GM19452 (cell line): ENCODE measurements around the gene PPP1R16B.

ENCODE experiments used
- ATAC-seq: cut with Tn5 transposase; IDR thresholded peaks from one replicate; pipeline ENCODE4 v1.9.1; 2021; ENCODE audit not compliant: unreplicated experiment

The PPP1R16B gene

DNA sequence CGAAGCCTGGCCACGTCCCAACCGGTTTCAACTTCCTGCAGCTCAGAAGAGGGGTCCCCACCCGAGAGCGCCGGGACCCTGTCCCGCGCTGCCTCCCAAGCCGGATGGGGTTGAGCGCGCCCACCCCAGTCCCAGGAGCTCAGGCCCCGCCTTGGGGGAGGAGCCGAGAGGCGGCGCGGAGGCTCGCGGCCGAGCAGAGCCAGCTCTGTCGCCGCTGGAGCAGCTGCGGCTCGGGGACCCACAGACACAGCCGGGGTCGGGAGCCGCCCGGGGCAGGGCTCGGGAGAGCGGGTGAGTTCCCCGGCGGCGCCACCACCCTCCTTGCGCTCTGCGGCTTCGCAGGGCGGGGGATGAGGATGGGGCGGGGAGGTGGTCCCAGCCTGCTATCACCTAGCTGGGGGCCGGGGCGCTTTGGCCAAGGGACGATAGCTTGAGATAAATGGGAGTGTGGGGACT, at the start of gene PPP1R16B:
Gene PPP1R16B, plus strand, starts transcription at position 196 of the 456 bp plus-strand sequence. CDS start 30,229 bp downstream, outside the sequence.
- peak; percentile 53 for ATAC-seq

DNA sequence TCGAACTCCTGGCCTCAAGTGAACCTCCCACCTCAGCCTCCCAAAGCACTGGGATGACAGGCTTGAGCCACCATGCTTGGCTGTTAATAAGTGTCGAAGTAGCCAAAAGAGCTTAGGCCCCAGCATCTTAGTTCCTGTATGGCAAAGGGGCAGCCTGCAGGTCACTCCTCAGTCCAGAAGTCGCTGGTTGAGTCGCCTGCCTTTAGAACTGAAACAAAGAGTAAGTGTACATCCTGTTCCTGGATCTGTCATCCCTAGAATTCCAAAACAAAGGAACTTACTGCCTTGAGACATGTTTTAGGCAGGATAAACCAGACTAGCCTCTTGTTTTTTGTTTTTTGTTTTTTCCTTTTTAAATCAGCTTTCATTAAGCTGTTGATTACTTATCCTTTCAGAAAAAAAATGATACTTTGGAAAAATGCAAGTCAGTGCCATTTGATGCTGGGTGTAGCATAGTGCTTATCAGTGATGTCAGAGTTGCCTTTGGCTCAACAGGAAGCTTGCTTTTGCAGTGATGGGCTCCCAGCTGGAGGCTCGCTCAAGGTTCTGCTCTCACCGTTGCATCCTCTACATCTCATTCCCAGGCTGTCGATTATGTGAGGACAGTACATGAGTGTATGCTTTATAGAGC, 48.2 kb upstream of the PPP1R16B start:
- no peak for ATAC-seq

DNA sequence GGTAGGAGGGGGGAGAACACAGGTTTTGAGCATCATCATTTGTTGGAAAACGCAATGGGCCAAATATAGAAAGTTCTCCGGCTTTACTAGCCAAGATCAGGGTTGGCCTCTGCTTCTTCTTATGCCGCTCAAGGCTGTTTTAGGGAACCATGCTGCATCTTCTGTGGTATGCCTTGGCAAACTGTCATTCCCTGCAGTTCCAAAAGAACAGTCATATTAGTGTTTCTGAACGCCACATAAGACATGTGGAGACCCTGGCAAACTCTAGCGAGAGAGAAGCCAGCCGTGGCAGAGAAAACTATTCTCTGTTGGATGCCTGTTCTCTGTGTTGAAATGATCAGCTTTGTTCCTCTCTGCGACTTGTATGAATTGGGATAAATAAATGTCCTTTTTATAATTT, 46.4 kb upstream of the PPP1R16B start:
- no peak for ATAC-seq

DNA sequence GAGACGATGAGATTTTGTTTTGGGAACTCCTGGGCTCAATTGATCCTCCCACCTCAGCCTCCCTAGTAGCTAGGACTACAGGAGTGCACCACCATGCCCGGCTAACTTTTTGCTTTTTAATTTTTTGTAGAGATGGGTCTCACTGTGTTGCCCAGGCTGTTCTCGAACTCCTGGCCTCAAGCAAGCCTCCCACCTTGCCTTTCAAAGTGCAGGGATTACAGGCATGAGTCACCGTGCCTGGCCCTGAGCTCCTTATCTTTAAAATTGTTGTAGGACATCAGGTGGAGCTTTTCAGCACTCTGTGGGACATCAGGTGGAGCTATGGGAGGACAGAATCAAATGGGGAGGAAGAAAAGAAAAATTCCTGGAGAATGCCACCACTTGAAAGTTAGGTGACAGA, 44.5 kb upstream of the PPP1R16B start:
- no peak for ATAC-seq

DNA sequence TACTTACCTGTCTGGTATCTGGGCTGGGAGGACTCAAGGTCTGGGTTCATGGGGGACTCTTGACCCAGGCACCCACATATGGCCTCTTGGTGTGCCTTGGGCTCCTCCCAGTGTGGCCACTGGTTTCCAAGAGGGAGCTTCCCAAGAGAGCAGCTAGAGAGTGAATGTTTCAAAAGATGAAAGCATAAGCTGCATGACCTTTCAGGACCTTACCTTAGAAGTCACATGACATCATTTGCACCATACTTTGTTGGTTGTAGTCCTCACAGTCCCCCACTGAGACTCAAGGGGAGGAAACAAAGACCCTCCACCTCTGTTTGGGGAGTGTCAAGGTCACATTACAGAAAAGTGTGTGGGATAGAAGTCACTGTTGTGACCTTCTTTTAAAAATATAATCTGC, 43.3 kb upstream of the PPP1R16B start:
- ATAC-seq: no peak

DNA sequence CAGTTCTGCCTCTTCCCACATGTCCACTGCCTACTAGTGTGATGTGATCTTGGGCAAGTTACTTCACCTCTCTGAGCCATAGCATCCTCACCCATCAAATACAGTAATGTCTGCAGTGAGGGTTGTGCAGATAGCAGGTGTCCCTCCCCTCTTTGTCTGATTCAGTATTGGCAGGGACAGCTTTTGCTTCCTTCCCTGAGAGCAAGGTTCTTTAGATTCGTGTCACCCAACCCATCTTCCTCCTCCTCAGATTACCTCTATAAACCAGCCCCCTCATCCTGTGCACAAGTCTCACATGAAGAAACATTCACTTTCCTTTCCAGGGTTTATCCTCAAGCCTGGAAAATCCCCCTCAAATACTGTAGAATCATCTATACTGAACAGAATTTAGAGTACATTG, 41.9 kb upstream of the PPP1R16B start:
- no peak for ATAC-seq

DNA sequence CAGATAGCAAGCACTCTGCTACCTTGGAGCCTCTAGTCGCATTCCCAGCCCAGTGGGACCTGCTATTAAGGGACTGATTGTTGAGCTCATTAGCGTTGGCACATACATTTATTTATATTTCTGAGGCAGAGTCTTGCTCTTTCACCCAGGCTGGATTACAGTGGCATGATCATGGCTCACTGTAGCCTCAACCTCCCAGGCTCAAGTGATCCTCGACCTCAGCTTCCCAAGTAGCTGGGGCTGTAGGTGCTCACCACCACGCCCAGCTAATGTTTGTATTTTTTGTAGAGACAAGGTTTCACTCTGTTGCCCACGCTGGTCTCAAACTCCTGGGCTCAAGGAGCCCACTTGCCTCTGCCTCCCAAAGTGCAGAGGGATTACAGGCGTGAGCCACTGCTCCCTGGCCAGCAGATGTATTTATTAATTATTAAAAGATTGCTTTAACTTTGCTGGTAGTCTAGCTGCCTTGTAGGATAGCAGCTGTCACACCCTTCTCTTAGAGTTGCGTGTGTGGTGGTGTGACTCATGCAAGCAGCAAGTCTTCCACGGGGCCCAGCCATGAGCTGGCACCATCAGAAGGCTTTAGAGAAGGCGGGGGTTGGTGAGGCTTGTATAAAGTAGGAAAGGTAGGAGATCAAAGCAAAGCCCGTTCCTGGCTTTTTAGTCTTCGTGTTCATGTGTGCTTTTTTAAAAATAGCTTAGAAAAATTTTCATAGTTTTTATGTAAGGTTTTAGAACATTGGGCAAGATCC, 40.8 kb upstream of the PPP1R16B start:
- ATAC-seq: no peak

DNA sequence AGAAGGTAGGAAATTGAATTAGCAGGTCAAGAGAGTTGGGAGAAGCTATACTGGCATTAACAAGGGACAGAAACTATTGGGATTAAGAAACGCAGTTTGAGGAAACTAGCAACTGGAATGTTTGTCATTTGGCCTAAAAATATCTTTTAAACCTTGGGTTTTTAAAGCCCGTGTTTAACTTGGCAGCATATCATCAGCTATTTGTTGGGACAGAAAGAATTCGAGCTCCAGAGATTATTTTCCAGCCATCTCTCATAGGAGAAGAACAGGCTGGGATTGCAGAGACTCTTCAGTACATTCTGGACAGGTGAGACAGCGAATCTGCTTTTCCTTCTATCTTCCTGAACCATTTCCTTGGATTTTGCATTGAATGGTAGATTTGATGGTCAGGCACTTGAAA, 39.4 kb upstream of the PPP1R16B start:
- ATAC-seq: no peak

DNA sequence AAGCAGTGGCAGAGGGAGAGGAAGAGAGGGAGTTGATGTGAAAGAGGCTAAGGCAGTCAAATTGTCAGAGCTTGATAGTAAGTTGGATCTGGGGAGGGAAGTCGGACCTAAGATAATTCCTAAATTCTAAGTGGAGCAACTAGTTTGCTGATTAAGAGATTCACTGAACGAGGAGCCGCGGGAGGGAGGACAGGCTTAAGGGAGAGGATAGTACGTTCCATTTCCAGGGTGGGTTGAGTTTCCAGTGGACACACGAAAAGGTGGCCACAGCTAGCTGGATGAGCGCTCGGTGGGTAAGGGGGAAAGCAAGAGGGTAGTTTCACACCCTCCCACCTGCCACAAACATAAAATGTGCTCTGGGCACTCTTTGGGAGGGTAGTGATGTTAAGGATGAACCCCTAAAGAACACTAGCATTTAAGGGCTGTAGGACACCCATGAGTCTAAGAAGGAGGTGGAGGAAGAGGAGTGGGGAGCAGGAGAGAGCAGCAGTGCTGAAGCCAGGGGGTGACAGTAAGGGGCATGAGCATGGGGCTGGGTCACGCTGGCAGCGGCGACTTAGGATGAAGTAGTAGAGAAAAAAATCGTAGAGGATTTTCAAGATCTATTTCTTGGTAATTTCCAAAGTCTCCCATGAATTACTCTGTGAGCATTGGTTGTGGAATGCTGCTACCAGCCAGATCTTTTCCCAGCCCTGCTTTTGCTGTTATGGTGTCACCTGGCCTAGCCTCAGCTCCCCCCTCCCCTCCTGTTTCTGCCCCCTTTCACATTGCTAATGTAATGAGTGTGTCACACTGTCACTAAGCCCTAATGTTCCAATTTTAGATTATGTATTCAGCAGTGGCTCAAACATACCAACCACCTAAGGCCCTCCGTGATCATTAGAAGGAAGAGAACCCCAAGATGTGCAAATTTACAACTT, 35.9 kb upstream of the PPP1R16B start:
- no peak for ATAC-seq

DNA sequence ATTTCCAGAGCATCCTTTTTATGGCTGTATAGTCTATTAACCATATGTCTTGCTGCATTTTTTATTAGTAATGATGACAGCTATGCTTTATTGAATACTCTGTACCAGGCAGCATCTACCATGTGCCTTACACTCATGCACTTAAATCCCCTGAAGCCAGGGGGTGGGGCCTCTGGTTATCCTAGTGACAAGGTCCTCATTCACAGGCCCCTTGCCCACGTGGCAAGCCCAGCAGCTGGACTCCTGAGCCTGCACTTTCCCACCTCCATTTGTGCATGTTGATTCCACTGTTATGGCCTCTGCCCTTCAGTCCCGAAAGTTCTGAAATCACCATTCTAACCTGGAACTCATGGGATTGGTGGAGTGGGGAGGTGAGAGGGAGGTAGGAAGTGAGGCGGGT, 35.0 kb upstream of the PPP1R16B start:
- ATAC-seq: no peak

DNA sequence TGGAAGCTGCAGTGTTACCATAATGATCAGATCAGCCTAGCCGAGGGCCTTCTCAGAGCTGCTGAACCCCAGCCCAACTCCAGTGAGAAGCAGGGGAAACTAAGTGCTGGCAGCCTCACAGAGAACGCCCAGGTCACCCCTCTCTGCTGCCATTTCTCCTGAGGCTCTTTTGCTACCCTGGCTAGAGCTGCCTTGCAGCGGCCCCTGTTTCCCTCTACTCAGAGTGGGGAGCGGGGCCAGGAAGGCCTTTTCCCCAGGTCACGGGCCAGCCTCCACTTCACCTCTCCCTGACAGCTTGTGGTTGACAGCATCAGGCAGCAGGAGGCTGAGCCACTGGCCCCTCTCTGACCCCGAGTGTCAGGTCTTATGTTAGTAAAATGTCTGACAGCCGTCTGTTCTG, 34.5 kb upstream of the PPP1R16B start:
- no peak for ATAC-seq

DNA sequence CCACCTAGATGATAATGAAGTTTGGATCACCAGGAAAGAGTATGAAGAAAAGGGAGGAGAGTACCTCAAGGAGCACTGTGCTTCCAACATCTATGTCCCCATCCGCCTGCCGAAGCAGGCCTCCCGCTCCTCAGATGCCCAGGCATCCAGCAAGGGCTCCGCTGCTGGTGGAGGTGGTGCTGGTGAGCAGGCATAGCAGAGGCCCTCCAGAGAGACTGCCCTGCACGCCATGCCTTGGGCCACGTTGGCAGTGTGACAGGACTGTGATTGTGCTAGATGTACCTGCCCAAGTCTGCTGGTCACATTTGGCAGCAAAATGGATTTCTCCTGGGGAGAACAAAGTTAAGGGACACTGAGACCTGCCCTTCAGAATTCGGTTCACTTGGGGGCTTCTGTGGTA, 33.9 kb upstream of the PPP1R16B start:
- ATAC-seq: no peak

DNA sequence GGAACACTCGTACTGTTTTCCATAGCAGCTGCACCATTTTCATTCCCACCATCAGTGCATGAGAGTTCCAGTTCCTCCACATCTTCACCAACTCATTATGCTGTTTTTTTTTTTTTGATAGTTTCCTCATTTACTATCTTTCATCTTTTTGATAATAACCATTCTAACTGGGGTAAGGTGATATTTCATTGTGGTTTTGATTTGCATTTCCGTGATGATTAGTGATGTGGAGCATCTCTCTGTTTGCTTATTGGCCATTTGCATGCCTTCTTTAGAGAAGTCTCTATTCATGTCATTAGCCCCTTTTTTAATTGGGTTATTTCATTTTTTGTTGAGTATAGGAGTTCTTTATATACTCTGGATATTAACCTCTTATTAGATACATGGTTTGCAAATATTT, 31.3 kb upstream of the PPP1R16B start:
- ATAC-seq: no peak

DNA sequence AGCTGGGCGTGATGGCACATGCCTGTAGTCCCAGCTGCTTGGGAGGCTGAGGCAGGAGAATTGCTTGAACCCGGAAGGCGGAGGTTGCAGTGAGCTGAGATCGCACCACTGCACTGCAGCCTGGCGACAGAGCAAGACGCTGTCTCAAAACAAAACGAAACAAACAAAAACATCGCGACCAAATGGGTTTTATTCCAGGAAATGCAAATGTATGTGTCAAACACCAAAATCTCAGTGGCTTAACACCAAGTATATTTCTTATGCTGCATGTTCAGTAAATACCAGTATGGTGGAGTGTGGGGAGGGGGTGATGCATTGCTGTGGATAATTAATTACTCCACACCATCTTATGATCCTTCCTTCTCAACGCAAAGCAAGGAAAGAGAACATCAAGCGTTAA, 29.1 kb upstream of the PPP1R16B start:
- no peak for ATAC-seq

DNA sequence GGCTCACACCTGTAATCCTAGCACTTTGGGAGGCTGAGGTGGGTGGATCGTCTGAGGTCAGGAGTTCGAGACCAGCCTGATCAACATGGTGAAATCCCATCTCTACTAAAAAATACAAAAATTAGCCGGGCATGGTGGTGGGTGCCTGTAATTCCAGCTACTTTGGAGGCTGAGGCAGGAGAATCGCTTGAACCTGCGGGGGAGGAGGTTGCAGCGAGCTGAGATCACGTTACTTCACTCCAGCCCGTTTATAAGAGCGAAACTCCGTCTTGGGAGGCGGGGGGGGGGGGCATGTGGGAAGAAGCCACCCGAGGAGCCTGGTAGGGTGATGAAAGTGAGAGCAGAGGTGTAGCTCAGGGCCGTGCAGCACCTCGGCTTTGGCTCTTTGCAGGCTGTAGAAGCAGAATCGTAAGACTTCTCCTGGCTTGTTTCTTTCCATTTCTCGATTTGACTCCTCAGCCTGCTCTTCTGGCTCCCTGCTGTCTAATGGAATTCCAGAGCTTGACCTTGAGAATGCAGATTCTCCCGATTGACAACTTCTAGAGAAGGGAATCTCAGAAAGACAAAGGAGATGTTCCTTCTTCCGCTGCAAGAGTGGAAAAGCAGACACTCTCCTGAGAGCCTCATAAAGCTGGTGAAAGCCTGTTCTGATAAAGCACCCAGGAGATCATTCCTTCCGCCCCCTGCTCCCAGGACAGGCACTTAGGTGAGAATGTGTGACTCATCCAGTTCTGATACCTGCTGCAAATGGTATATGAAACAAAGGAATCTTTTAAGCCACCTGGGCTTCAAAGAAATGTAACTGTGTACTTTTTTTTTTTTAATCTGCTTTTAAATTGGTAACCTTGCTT, 26.0 kb upstream of the PPP1R16B start:
- no peak for ATAC-seq

DNA sequence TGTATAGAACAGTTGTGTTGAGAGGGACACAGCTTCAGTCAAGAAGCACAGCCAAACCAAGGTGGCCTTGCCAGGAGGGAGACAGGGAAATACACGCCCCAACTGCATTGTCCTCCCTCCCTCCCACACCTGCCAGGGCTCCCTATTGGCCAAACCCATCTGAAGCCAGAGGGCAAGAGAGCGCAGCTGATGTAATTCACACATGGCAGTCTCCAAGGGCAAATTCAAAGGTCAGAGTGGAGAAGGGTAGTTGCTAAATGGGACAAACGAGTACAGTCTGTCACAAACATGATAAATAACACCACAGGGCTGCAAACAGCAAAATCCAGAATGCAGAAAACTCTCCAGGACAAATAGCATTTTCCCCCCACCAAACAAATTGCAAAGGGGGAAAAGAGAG, 23.2 kb upstream of the PPP1R16B start:
- no peak for ATAC-seq

DNA sequence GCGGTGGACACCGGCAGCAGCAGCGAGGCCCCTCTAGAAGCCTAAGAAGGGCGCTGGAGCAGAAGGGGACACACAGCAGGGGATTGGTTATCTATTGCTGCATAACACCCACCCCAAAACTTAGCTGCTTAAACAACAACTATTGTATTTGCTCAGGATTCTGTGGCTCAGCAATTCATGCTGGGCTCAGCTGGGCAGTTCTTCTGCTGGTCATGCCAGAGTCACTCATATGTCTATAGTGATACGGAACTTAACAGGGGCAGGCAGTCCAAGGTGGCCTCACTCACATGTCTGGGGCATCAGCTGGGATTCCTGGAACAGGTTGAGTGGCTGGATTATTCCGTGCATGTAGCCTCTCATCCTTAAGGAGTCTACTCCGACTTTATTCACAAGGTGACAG, 17.6 kb upstream of the PPP1R16B start:
- ATAC-seq: no peak

DNA sequence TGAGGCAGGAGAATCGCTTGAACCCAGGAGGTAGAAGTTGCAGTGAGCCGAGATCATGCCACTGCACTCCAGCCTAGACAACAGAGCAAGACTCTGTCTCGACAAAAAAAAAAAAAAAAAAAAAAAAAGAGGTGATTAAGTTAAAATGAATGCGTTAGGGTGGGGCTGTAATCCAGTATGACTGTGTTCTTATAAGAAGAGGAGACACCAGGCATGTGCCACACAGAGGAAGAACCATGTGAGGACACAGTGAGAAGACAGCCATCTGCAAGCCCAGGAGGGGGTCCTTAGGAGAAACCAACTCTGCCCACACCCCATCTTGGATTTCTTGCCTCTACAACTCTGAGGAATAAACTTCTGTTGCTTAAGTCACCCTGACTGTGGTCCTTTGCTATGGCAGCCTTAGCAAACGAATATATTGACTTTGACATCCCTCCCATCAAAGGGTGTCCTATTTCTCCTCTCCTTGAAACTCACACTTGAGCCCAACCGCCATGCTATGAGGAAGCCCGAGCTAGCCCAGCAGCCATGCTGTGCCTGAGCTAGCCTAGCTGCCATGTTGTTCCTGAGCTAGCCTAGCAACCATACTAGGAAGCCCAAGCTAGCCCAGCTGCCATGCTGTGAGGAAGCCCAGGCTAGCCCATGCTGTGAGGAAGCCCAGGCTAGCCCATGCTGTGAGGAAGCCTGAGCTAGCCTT, 15.8 kb upstream of the PPP1R16B start:
- ATAC-seq: no peak

DNA sequence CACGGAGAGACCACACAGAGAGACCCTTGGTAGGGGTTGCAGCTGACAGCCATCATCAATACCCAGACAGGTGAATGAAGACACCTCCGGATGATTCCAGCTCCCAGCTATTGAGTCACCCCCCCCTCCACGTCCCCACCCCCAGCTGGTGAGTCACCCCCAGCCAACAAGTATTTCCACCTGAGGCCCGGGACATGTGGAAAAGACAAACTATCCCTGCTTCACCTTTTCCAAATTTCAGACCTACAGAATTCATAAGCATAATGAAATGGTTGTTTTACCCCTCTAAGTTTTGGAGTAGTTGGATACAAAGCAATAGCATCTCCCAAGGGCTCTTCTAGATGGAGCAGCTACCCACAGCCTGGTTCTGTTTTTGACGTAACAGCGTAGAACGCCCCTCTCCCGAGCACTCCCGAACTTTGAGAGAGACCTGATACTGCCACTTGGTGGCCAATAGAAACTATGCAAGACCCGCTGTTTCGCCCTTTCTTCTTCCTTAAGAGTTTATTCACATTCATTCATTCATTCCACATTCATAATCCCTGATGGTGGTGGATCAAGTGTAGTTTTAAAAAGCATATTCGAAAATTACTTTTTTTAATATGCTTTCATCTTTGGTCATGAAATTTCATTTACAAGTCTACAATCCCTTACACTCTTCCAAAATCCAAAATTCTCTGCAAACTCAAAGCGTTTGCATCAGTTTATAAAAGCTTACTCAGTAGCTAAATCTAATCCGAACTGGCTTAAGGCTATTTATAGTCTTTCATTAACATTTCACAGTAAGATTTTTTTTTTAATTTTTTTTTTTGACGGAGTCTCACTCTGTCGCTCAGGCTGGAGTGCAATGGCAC, 15.1 kb upstream of the PPP1R16B start:
- ATAC-seq: no peak
